ENCODE results near the gene RLN3. TPM values are rescaled to one million over a fixed set of nuclear protein-coding genes. Genes with fewer than 3 reads are reported as not detected.
"Not testable (repeated sequence)": the region's sequence is repeated elsewhere in the genome, so short reads cannot be mapped to it uniquely, and the experiment has no call there.

Gene RLN3
- total and polyA plus RNA-seq, 3 donors from 2014 or later: 1.7 TPM; not detected in 2

- 54 to 65% methylated on average over 19 of the region's 19 CpGs for WGBS, 2 donors
- H3K36me3 ChIP-seq (ENCODE audit: low read depth, missing control alignments); intact Hi-C loops (cut with DNase I; ENCODE audit: low total_unique reads); H3K4me1 ChIP-seq; H3K9me3 ChIP-seq; H3K27me3 ChIP-seq; H3K4me3 ChIP-seq: not testable (repeated sequence)
- TF ChIP-seq CTCF (IDR thresholded peaks at IDR 0.05): peak; percentile 41 to 56 (median 55)
- DNase-seq: peak; percentile 68
- H3K27ac ChIP-seq: peak overlapping the region in 1 of 2 donors; percentile 41
Observed at GRCh38 chr19:14042659-14043608, 15.0 kb downstream of the RLN3 start.

GRCh38 chr19:14047866-14048265 lies 19.9 kb downstream of the RLN3 start:
- WGBS, 2 donors: 95 to 98% methylated on average over 10 of the region's 10 CpGs
- intact Hi-C loops (cut with DNase I; ENCODE audit: low total_unique reads); H3K27me3 ChIP-seq; H3K4me1 ChIP-seq; DNase-seq; H3K9me3 ChIP-seq; H3K4me3 ChIP-seq; H3K27ac ChIP-seq; H3K36me3 ChIP-seq (ENCODE audit: low read depth, missing control alignments): not testable (repeated sequence)

GRCh38 chr19:14048443-14049153 lies 20.6 kb downstream of the RLN3 start:
- Histone ChIP-seq H3K27ac (no peak overlapping the region), H3K36me3 (ENCODE audit: low read depth, missing control alignments) (no peaks in the 10 kb centered on the region), H3K27me3 (no peaks in the 10 kb centered on the region), H3K9me3 (no peaks in the 10 kb centered on the region), H3K4me1 (no peaks in the 10 kb centered on the region), H3K4me3 (no peak overlapping the region)
- WGBS, 2 donors: 75 to 86% methylated on average over 8 of the region's 8 CpGs
- TF ChIP-seq POLR2A (IDR thresholded peaks at IDR 0.05) (no peak), CTCF (IDR thresholded peaks at IDR 0.05) (peak; percentile 36 to 80 (median 64))
- peak; percentile 73 for DNase-seq
- intact Hi-C loops (cut with DNase I; ENCODE audit: low total_unique reads): no loop called here

- Histone ChIP-seq H3K9me3 (no peaks in the 10 kb centered on the region), H3K27me3 (no peaks in the 10 kb centered on the region), H3K4me1 (no peaks in the 10 kb centered on the region), H3K4me3 (no peak overlapping the region), H3K27ac (no peak overlapping the region), H3K36me3 (ENCODE audit: low read depth, missing control alignments) (no peaks in the 10 kb centered on the region)
- DNase-seq: no peak
- whole genome bisulfite sequencing, 2 donors: 96% methylated on average over 3 to 4 of the region's 4 CpGs
- TF ChIP-seq POLR2A (IDR thresholded peaks at IDR 0.05): no peak
- TF ChIP-seq CTCF (IDR thresholded peaks at IDR 0.05): no peak
- intact Hi-C loops (cut with DNase I; ENCODE audit: low total_unique reads): no loop called here
Observed at GRCh38 chr19:14050512-14050911, 22.6 kb downstream of the RLN3 start.

- H3K36me3 ChIP-seq (ENCODE audit: low read depth, missing control alignments); H3K27me3 ChIP-seq; DNase-seq; intact Hi-C loops (cut with DNase I; ENCODE audit: low total_unique reads); H3K4me3 ChIP-seq; H3K27ac ChIP-seq; H3K9me3 ChIP-seq; H3K4me1 ChIP-seq: not testable (repeated sequence)
- WGBS, 2 donors: 94% methylated on average over 11 of the region's 11 CpGs
Observed at GRCh38 chr19:14050961-14051360, 23.0 kb downstream of the RLN3 start.
